Amygdala (tissue), 56 donors: ENCODE results near the gene TSPAN32.
A peak's percentile ranks its signal among the peaks of the same experiment; 100 is the strongest.

Experiments
- DNase-seq, 56 donors: peaks; one replicate each; lab custom pipeline; 2025; lab: John Stamatoyannopoulos, UW

Gene TSPAN32

DNA sequence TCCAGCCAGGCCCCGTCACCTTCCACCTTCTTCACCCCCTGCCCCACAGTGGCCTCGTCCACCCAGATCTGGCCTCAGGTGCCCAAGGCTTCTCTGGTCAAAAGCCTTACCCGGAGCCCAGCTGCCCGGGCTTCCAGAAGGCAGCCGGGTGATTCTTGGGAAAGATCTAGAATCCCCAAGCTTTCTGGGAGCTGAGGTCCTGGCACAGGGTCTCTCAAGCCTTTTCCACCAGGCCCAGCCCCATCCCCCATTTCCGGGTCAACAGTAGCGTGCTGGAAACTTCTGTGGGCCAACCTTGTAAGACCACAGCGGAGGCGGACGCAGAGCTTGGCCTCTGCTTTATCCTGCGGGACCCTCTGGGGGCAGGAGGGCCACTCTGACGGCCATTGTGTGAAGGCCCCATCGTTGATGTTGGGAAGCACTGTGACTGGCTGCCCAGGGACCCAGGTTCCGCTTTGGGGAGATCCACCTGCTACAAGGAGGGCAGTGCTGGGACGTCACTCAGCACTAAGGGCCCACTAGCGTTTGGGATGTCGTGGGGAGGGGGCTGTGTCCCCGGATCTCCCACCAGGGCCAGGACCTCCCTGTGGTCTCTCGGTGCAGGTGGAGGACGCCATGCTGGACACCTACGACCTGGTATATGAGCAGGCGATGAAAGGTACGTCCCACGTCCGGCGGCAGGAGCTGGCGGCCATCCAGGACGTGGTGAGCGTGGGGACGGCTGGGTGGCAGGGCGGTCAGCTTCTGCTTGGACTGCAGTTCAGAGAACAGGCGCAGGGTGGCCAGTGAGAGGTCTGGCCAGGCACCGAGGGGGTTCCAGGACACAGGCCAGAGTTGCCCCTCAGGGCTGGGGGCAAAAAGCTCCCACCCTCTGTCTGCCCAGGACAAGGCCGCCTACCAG lies 11.5 kb downstream of the TSPAN32 start:
- no peak for DNase-seq

- DNase-seq: no peak
These were observed 12.3 kb downstream of the TSPAN32 start for GRCh38 chr11:2314136-2314524.

- peak in 51 of 56 donors; percentile 22 to 93 (median 68) for DNase-seq
These were observed 12.9 kb downstream of the TSPAN32 start for GRCh38 chr11:2314525-2315394.

GRCh38 chr11:2315395-2316168 lies 13.8 kb downstream of the TSPAN32 start:
- no peak for DNase-seq

DNA sequence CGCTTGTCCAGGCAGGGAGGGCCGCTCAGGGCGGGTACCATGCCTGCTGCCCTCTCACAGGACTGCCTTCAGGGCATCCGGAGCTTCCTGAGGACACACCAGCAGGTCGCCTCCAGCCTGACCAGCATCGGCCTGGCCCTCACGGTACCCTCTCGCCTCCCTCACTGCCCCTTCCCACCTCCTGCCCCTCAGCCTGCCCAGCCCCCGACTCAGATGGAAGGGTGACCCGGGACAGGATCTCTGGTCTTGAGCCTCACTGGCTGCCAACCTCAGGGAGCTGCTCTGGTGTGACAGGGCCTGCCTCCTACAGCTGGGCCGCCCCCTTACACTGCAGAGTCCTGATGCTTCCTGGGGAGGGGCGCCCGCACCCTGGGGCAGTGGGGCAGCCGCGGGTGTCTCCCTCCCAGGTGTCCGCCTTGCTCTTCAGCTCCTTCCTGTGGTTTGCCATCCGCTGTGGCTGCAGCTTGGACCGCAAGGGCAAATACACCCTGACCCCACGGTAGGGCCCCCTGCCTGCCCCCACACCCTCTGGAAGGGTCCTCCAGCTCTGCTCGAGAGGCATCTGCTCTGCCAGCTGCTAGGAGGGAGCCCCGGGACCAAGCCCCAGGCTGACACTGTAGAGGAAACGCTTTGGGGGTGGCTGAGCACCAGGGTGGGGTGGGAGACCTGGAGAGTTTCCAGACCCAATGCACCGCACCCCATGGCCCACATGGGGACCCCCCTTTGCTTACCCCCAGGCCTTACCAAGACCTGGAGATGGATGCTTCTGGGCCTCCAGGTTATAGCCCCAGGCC lies 14.6 kb downstream of the TSPAN32 start:
- no peak for DNase-seq

- no peak for DNase-seq
These were observed 15.1 kb downstream of the TSPAN32 start for GRCh38 chr11:2316963-2317244.

GRCh38 chr11:2317354-2318050 lies 15.7 kb downstream of the TSPAN32 start:
- no peak for DNase-seq

- DNase-seq: no peak
These were observed 16.3 kb downstream of the TSPAN32 start for GRCh38 chr11:2318123-2318522.

- DNase-seq: no peak
These were observed 16.9 kb downstream of the TSPAN32 start for GRCh38 chr11:2318707-2319106.

- no peak for DNase-seq
These were observed 18.1 kb downstream of the TSPAN32 start for GRCh38 chr11:2319791-2320472.

- no peak for DNase-seq
These were observed 18.9 kb downstream of the TSPAN32 start for GRCh38 chr11:2320568-2321310.

DNA sequence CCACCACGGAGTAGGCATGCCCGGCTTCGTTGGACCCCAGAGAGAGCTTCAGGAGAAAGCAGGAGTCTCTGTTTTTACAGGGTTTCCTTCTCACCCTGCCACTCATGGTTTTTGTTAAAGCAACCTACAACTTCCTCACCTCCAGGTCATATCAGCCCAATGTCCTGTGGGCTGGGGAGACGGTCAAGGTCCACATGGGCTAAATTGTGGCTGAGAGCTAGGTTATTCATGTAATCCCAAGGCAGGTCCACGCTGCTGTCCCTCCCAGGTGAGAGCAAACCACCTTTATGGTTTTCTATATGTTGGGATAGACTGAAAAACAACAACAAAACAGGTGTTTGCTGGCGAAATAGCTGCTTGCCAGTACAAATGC lies 19.5 kb downstream of the TSPAN32 start:
- DNase-seq: no peak

DNA sequence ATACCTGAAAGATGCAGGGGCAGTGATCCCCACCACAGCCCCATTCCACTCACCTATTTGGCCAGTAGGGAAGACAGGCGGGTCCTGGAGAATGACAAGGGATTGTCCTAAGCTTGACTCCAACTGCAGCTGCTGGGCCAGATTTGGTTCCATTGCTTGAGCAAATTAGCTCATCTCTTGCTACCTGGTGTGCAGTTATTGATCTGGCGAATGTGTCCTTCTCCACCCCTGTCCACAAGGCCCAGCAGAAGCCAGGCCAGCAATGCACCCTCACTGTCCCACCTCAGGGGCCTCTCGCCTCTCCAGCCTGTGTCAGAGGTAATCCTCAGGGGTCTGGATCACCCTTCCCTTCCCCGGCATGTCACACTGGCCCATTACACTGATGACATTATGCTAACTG lies 23.3 kb downstream of the TSPAN32 start:
- DNase-seq: no peak

- DNase-seq: no peak
These were observed 23.9 kb downstream of the TSPAN32 start for GRCh38 chr11:2325719-2326118.

- DNase-seq: no peak
These were observed 25.2 kb downstream of the TSPAN32 start for GRCh38 chr11:2327032-2327431.

GRCh38 chr11:2328021-2328420 lies 26.2 kb downstream of the TSPAN32 start:
- peak in 13 of 56 donors; percentile 13 to 60 (median 32) for DNase-seq

DNA sequence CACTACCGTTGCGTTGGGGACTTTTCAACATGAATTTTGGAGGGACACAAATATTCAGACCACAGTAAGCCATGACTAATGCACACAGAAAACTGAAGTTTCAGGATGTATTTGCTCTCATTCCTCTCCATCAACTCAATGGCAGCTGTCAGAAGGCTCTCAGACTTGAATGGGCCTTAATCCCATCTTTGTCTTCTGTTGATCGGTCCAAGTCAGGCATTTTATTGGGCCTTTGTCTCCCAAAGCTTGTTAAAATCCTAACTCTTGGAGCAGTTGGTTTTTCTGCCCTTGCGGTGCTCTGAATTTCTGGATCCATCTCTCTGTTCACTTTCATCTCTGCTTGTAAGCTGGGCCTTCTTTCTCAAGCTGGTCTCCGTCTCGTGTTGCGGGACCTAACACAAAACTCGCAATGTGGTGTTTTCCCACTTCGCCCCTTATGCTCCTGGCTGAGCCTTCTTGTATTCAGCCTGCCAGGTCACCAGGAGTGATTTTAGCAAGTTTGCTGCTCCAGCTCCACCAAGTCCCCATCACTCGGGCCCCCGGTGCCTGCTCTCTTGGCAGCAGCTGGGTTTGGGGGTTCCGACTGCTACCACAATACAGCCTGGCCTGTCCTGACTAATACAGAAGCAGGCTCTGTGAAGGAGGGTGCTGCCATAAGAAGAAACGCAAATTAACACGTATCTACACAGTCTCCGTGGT lies 27.0 kb downstream of the TSPAN32 start:
- DNase-seq: no peak

GRCh38 chr11:2329551-2329950 lies 27.7 kb downstream of the TSPAN32 start:
- DNase-seq: no peak
